Body of pancreas (tissue), 4 donors: Measurements from ENCODE around the gene MPG. TPM values are rescaled to one million over a fixed set of nuclear protein-coding genes. Genes with fewer than 3 reads are reported as not detected.

Experiments
- ATAC-seq: fragments of 150-250 bp; one replicate; pipeline ENCODE4 v1.9.1; 2016
- DNase-seq, 4 donors: peaks; one replicate each; pipeline ENCODE4 v3.0.0-alpha.2; 2019
- H3K27ac ChIP-seq, 4 donors: fragments of 200-600 bp; sonication (generic); 1 replicate in 3 of 4; 2 replicates in 1 of 4; pipeline versions ENCODE4 v1.5.1 to v1.6.1; 2016 to 2019; ENCODE audit warnings: mild to moderate bottlenecking in 1 of 4, mixed read lengths in 1 of 4, moderate library complexity in 1 of 4
- H3K27me3 ChIP-seq, 2 donors: fragments of 200-600 bp; sonication (generic); one replicate each; pipeline ENCODE4 v1.6.0; 2016; ENCODE audit warnings: mild to moderate bottlenecking in 1 of 2
- H3K36me3 ChIP-seq, 2 donors: fragments of 200-600 bp; sonication (generic); replicated peaks in 1 of 2; 2 replicates each; pipeline ENCODE4 v1.5.1; 2016; ENCODE audit warnings: low read depth in 2 of 2; ENCODE audit not compliant: insufficient read depth in 1 of 2
- H3K4me1 ChIP-seq: fragments of 200-600 bp; sonication (generic); one replicate; pipeline ENCODE4 v1.6.0; 2016
- H3K4me3 ChIP-seq, 2 donors: fragments of 200-600 bp; sonication (generic); 1 replicate in 1 of 2; 2 replicates in 1 of 2; pipeline ENCODE4 v1.5.1; 2016 to 2019
- H3K9me3 ChIP-seq, 3 donors: fragments of 200-600 bp; sonication (generic); 1 replicate in 2 of 3; 2 replicates in 1 of 3; pipeline ENCODE4 v1.5.1; 2016
- CTCF ChIP-seq, 7 experiments: fragments of 450-650 bp in 4 of 7; fragments of 200-600 bp in 3 of 7; sonication (generic) in 3 of 7; IDR thresholded peaks; one replicate each; pipeline ENCODE4 v1.5.1; 2016 to 2019; ENCODE audit warnings: antibody characterized with exemption in 7 of 7
- POLR2A ChIP-seq, 3 donors: fragments of 450-650 bp; IDR thresholded peaks; one replicate each; pipeline ENCODE4 v1.6.1; 2016; ENCODE audit warnings: antibody characterized with exemption in 3 of 3, mild to moderate bottlenecking in 2 of 3
- WGBS, 2 donors: methylation state at CpG; one replicate each; pipeline ENCODE4 v1.1.5; 2017; 5-methylcytosine and 5-hydroxymethylcytosine counted together
- intact Hi-C: fragments of 100-400 bp; cut with DNase I; formaldehyde crosslinking; loops from one replicate; pipeline ENCODE4 v1.15.1; 2023
- total RNA-seq, 2 donors: library from RNA; depleted of rRNA; stranded (reverse); fragments of >200 nt; gene quantifications; one replicate each; pipeline ENCODE4 v1.1.0, GENCODE V29; 2016

The MPG gene
- total RNA-seq, 2 donors from 2014 or later: 65.6 to 66.9 TPM

GRCh38 chr16:53346-54236, 24.4 kb upstream of the MPG start, which contains the start of the genes POLR3K and SNRNP25:
TSS of gene POLR3K (minus strand) at chr16:53608. CDS start at chr16:53586, 22 bp downstream.
TSS of gene SNRNP25 (plus strand) at chr16:53828. CDS start at chr16:54017, 189 bp downstream.
- no peaks in the 10 kb centered on the region for H3K9me3 ChIP-seq
- DNase-seq: peak; percentile 100
- H3K4me1 ChIP-seq: peaks cover 17% of the 10 kb centered on the region
- 0% methylated on average over 17 to 87 of the region's 91 CpGs for whole genome bisulfite sequencing, 2 donors
- intact Hi-C loops: no loop called here
- no peaks in the 10 kb centered on the region for H3K27me3 ChIP-seq
- H3K27ac ChIP-seq: peak within 1 kb of the TSS; percentile 55 to 83 (median 75)
- TF ChIP-seq POLR2A (IDR thresholded peaks at IDR 0.05) (peak; percentile 42 to 77 (median 73)), CTCF (IDR thresholded peaks at IDR 0.05) (no peak)
- peak within 1 kb of the TSS; percentile 50 to 58 for H3K4me3 ChIP-seq
- peak; percentile 98 for ATAC-seq
- no peaks in the 10 kb centered on the region for H3K36me3 ChIP-seq

- peaks cover 17% of the 10 kb centered on the region for H3K4me1 ChIP-seq
- peak overlapping the region in 2 of 4 donors; percentile 47 to 83 for H3K27ac ChIP-seq
- DNase-seq (no peak), ATAC-seq (no peak)
- H3K4me3 ChIP-seq: peak overlapping the region; percentile 47 to 50
- 34 to 43% methylated on average over 12 of the region's 12 CpGs for WGBS, 2 donors
- no peaks in the 10 kb centered on the region for H3K27me3 ChIP-seq
- TF ChIP-seq POLR2A (IDR thresholded peaks at IDR 0.05) (no peak), CTCF (IDR thresholded peaks at IDR 0.05) (no peak)
- no peaks in the 10 kb centered on the region for H3K36me3 ChIP-seq
- intact Hi-C loops: no loop called here
- no peaks in the 10 kb centered on the region for H3K9me3 ChIP-seq
Observed at GRCh38 chr16:54237-54581, 23.8 kb upstream of the MPG start.

- TF ChIP-seq POLR2A (IDR thresholded peaks at IDR 0.05): no peak
- TF ChIP-seq CTCF (IDR thresholded peaks at IDR 0.05): no peak
- no peaks in the 10 kb centered on the region for H3K27me3 ChIP-seq
- WGBS, 2 donors: 84 to 91% methylated on average over 6 to 11 of the region's 11 CpGs
- intact Hi-C loops: no loop called here
- DNase-seq (no peak), ATAC-seq (no peak)
- no peak overlapping the region for H3K4me3 ChIP-seq
- H3K4me1 ChIP-seq: peaks cover 17% of the 10 kb centered on the region
- H3K9me3 ChIP-seq: no peaks in the 10 kb centered on the region
- H3K27ac ChIP-seq: no peak overlapping the region
- H3K36me3 ChIP-seq: peaks cover 0 to 3% of the 10 kb centered on the region in 2 donors
Observed at GRCh38 chr16:55571-56136, 22.4 kb upstream of the MPG start.

GRCh38 chr16:56231-56927, 21.6 kb upstream of the MPG start:
- no peak overlapping the region for H3K4me3 ChIP-seq
- H3K36me3 ChIP-seq: peaks cover 0 to 3% of the 10 kb centered on the region in 2 donors
- TF ChIP-seq CTCF (IDR thresholded peaks at IDR 0.05) (no peak), POLR2A (IDR thresholded peaks at IDR 0.05) (no peak)
- intact Hi-C loops: no loop called here
- H3K9me3 ChIP-seq: no peaks in the 10 kb centered on the region
- no peak overlapping the region for H3K27ac ChIP-seq
- DNase-seq: no peak
- ATAC-seq: no peak
- peaks cover 13% of the 10 kb centered on the region for H3K4me1 ChIP-seq
- WGBS, 2 donors: 91 to 92% methylated on average over 12 to 17 of the region's 17 CpGs
- no peaks in the 10 kb centered on the region for H3K27me3 ChIP-seq
